Mucosa of descending colon (tissue), 3 donors: ENCODE results near the gene MRPL12. TPM values are rescaled to one million over a fixed set of nuclear protein-coding genes. Genes with fewer than 3 reads are reported as not detected.

Experiments used
- ATAC-seq: fragments of 200-7000 bp; cut with Tn5 transposase; one replicate; pipeline ENCODE4 v1.9.1; 2020; ENCODE audit warnings: mild to moderate bottlenecking, moderate library complexity
- DNase-seq, 3 donors: peaks; one replicate each; pipeline ENCODE4 v3.0.0-alpha.2; 2020
- H3K36me3 ChIP-seq: fragments of 200-600 bp; one replicate; pipeline ENCODE4 v1.8.0; 2021; ENCODE audit warnings: low read depth, mild to moderate bottlenecking
- H3K4me1 ChIP-seq: fragments of 200-600 bp; one replicate; pipeline ENCODE4 v1.8.0; 2021; ENCODE audit warnings: low read depth, mild to moderate bottlenecking
- H3K4me3 ChIP-seq: fragments of 200-600 bp; one replicate; pipeline ENCODE4 v1.8.0; 2021; ENCODE audit warnings: mild to moderate bottlenecking
- H3K9me3 ChIP-seq: fragments of 200-600 bp; one replicate; pipeline ENCODE4 v1.8.0; 2021; ENCODE audit warnings: mild to moderate bottlenecking
- intact Hi-C, 2 donors: fragments of 100-400 bp; cut with DNase I in 1 of 2; cut with micrococcal nuclease in 1 of 2; formaldehyde crosslinking; loops; one replicate each; pipeline versions ENCODE4 v1.11.0 to v1.11.1; 2022; cut with DNase I, micrococcal nuclease
- total RNA-seq, 3 donors: library from RNA; stranded (reverse); fragmentation: NEBNext Ultra II Directional in 2 of 3; extraction: Animal tissue kit (Norgen Biotek cat#: 25700) in 2 of 3; gene quantifications; one replicate each; pipeline versions ENCODE4 v1.2.1 to v1.2.4, GENCODE V29; 2021 to 2023
- TF ChIP-seq, protein P1 (sequence below): fragments of 200-600 bp; IDR thresholded peaks from one replicate; pipeline ENCODE4 v1.8.0; 2022; ENCODE audit warnings: antibody characterized with exemption, mild to moderate bottlenecking
- donor health status: DM: no; HTN: no; CAD: no; lungs with moderate emphysema.
- donor health status: DM: no; HTN: no; CAD: no.
- donor health status: DM: no; HTN: yes; CAD: no.

MRPL12 gene
- total RNA-seq, 3 donors from 2014 or later = 69.0 to 109 (median 108) TPM

- ATAC-seq (peak; percentile 39), DNase-seq (peak in 1 of 3 donors; percentile 33)
- Histone ChIP-seq H3K36me3 (no peaks in the 10 kb centered on the region), H3K4me1 (peaks cover 29% of the 10 kb centered on the region), H3K4me3 (peak overlapping the region; percentile 97), H3K9me3 (no peaks in the 10 kb centered on the region)
- intact Hi-C loops = no loop called here
- TF ChIP-seq, protein P1, sequence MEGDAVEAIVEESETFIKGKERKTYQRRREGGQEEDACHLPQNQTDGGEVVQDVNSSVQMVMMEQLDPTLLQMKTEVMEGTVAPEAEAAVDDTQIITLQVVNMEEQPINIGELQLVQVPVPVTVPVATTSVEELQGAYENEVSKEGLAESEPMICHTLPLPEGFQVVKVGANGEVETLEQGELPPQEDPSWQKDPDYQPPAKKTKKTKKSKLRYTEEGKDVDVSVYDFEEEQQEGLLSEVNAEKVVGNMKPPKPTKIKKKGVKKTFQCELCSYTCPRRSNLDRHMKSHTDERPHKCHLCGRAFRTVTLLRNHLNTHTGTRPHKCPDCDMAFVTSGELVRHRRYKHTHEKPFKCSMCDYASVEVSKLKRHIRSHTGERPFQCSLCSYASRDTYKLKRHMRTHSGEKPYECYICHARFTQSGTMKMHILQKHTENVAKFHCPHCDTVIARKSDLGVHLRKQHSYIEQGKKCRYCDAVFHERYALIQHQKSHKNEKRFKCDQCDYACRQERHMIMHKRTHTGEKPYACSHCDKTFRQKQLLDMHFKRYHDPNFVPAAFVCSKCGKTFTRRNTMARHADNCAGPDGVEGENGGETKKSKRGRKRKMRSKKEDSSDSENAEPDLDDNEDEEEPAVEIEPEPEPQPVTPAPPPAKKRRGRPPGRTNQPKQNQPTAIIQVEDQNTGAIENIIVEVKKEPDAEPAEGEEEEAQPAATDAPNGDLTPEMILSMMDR = no peak
Observed at GRCh38 chr17:81703747-81704654, 834 bp downstream of the MRPL12 start.

GRCh38 chr17:81705518-81706231 is 2.5 kb downstream of the MRPL12 start:
- TF ChIP-seq, protein P1 = no peak
- no peaks in the 10 kb centered on the region for H3K9me3 ChIP-seq
- intact Hi-C loops = no loop called here
- DNase-seq (no peak), ATAC-seq (no peak)
- H3K36me3 ChIP-seq = no peaks in the 10 kb centered on the region
- no peak overlapping the region for H3K4me3 ChIP-seq
- H3K4me1 ChIP-seq = peaks cover 41% of the 10 kb centered on the region

DNA sequence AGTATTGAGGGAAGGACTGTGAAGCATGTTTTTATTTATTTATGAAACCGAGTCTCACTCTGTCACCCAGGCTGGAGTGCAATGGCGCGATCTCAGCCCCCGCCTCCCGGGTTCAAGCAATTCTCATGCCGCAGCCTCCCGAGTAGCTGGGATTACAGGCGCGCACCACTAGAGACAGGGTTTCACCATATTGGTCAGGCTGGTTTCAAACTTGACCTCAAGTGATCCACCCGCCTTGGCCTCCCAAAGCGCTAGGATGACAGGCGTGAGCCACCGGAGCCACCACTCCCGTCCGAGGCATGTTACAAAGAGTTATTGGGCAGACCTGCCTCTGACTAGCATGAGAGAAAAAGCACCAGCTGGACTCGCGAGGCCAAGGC is 3.1 kb downstream of the MRPL12 start:
- TF ChIP-seq, protein P1 = no peak
- intact Hi-C loops = no loop called here
- Histone ChIP-seq H3K36me3 (no peaks in the 10 kb centered on the region), H3K4me1 (peaks cover 42% of the 10 kb centered on the region), H3K9me3 (no peaks in the 10 kb centered on the region), H3K4me3 (no peak overlapping the region)
- ATAC-seq (no peak), DNase-seq (no peak)

- no peaks in the 10 kb centered on the region for H3K36me3 ChIP-seq
- intact Hi-C loops = no loop called here
Observed at GRCh38 chr17:81706757-81707624, 3.8 kb downstream of the MRPL12 start.

More at GRCh38 chr17:81706757-81707624, 3.8 kb downstream of the MRPL12 start:
- no peak for ATAC-seq
- no peak overlapping the region for H3K4me3 ChIP-seq
- DNase-seq = peak in 1 of 3 donors; percentile 55
- peaks cover 37% of the 10 kb centered on the region for H3K4me1 ChIP-seq
- TF ChIP-seq, protein P1 = no peak
- no peaks in the 10 kb centered on the region for H3K9me3 ChIP-seq
